Measurements from ENCODE around the gene SLC9A8.

The SLC9A8 gene

DNA sequence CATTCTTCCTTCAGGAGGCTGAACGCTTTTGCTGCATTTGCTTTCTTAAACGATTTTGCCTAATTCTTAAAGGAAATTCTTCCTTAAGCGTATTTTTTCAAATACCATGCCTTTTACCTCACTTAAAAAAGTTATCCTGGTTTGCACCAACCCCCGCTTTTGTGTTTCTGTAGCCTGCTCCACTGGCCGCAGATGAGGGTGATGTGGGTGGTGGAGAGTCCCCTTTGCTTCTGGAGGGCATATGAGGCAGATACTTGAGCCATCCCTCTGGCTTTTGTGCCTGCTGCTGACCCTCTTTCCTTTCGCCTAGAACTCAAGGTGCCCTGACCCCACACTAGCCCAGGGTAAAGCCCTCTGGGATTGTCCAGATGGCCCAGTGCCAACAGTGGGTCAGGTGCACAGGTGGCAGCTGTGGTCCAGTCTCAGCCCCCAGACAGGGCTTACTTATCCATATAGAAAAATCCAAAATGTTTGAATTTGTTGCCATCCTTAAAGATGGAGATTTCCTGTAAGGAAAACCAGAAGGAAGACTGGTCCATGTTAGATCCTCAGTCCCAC is 58.8 kb downstream of the SLC9A8 start:
- no peaks in the 10 kb centered on the region for H3K4me1 ChIP-seq (ENCODE audit: control insufficient read depth, insufficient read depth, low read length)
- no peak overlapping the region for H3K4me3 ChIP-seq (ENCODE audit: low read depth, low read length)
- TF ChIP-seq, protein P1, sequence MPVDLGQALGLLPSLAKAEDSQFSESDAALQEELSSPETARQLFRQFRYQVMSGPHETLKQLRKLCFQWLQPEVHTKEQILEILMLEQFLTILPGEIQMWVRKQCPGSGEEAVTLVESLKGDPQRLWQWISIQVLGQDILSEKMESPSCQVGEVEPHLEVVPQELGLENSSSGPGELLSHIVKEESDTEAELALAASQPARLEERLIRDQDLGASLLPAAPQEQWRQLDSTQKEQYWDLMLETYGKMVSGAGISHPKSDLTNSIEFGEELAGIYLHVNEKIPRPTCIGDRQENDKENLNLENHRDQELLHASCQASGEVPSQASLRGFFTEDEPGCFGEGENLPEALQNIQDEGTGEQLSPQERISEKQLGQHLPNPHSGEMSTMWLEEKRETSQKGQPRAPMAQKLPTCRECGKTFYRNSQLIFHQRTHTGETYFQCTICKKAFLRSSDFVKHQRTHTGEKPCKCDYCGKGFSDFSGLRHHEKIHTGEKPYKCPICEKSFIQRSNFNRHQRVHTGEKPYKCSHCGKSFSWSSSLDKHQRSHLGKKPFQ (tag by site-specific recombination; IDR thresholded peaks at IDR 0.05): no peak
- TF ChIP-seq GLI4 (tag by site-specific recombination; IDR thresholded peaks at IDR 0.05): no peak
- no peak for TF ChIP-seq ZNF24 (tag by site-specific recombination; IDR thresholded peaks at IDR 0.05)
- no peak for TF ChIP-seq ZNF623 (tag by site-specific recombination; IDR thresholded peaks at IDR 0.05)
- TF ChIP-seq ZNF169 (tag by site-specific recombination; IDR thresholded peaks at IDR 0.05): no peak
- TF ChIP-seq MZF1 (tag by site-specific recombination; IDR thresholded peaks at IDR 0.05; ENCODE audit: borderline replicate concordance): no peak
- TF ChIP-seq ZNF239 (tag by site-specific recombination; IDR thresholded peaks at IDR 0.05): no peak
- no peak for TF ChIP-seq KLF7 (tag by site-specific recombination; IDR thresholded peaks at IDR 0.05; ENCODE audit: borderline replicate concordance)
- TF ChIP-seq OSR2 (tag by site-specific recombination; IDR thresholded peaks at IDR 0.05): no peak
- no peak for TF ChIP-seq IKZF3 (tag by site-specific recombination; IDR thresholded peaks at IDR 0.05)
- TF ChIP-seq, protein P2, sequence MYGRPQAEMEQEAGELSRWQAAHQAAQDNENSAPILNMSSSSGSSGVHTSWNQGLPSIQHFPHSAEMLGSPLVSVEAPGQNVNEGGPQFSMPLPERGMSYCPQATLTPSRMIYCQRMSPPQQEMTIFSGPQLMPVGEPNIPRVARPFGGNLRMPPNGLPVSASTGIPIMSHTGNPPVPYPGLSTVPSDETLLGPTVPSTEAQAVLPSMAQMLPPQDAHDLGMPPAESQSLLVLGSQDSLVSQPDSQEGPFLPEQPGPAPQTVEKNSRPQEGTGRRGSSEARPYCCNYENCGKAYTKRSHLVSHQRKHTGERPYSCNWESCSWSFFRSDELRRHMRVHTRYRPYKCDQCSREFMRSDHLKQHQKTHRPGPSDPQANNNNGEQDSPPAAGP (tag by site-specific recombination; IDR thresholded peaks at IDR 0.05): no peak
- TF ChIP-seq GLI2 (tag by site-specific recombination; IDR thresholded peaks at IDR 0.05; ENCODE audit: borderline replicate concordance, low read depth): no peak
- TF ChIP-seq ZNF510 (tag by site-specific recombination; IDR thresholded peaks at IDR 0.05; ENCODE audit: insufficient replicate concordance): no peak
- no peak for TF ChIP-seq KLF8 (tag by site-specific recombination; IDR thresholded peaks at IDR 0.05)
- no peak for TF ChIP-seq ZBTB21 (tag by site-specific recombination; IDR thresholded peaks at IDR 0.05)
- TF ChIP-seq ZNF423 (tag by site-specific recombination; IDR thresholded peaks at IDR 0.05): no peak
- TF ChIP-seq MYNN (tag by site-specific recombination; IDR thresholded peaks at IDR 0.05; ENCODE audit: borderline replicate concordance): no peak
- no peak for TF ChIP-seq BCL11B (tag by site-specific recombination; IDR thresholded peaks at IDR 0.05; ENCODE audit: low read depth)
- TF ChIP-seq ZNF777 (tag by site-specific recombination; IDR thresholded peaks at IDR 0.05; ENCODE audit: borderline replicate concordance): no peak
- TF ChIP-seq WT1 (tag by site-specific recombination; IDR thresholded peaks at IDR 0.05): no peak
- peaks cover 0 to 20% of the 10 kb centered on the region in 2 experiments; a peak in 2 of 3 replicates for H3K36me3 ChIP-seq (ENCODE audit: control insufficient read depth in 2 of 2, insufficient read depth in 1 of 2, low read length in 2 of 2)
- H3K27ac ChIP-seq (ENCODE audit: extremely low read depth, low read depth, low read length): no peak overlapping the region
- POLR2A ChIA-PET: no interaction called here
- H3K9me3 ChIP-seq (ENCODE audit: control insufficient read depth, insufficient read depth, low read depth, low read length): no peaks in the 10 kb centered on the region
- CTCF ChIA-PET: interaction anchor here (0.9 kb wide), 1 partner anchor 16 kb away, joined by 3 read pairs; no protein-coding TSS in a partner anchor

DNA sequence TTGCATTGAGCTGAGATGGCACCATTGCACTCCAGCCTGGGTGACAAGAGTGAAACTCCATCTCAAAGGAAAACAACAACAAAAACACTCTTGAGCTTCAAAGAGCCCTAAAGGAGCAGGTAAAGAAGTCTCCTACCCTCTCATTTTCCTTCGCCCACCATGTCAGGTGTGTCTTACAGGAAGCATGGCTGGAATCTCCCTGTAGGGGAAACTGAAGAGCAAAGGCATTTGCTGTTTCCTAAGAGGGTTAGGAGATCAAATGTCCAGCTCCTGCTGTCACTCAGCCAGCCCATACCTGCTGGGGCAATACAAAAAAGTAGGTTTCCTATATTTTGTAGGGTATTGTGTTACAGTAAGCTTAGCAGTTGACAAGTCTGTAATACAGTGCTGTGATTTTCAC is 59.4 kb downstream of the SLC9A8 start:
- ChIA-PET POLR2A (interaction anchor here (0.7 kb wide), 2 partner anchors 116 to 226 kb away, joined by 3 read pairs; no protein-coding TSS in a partner anchor), CTCF (interaction anchor here (0.6 to 1.4 kb wide), 3 partner anchors 8 to 26 kb away, joined by 3 to 5 read pairs (median 4); no protein-coding TSS in a partner anchor)
- Histone ChIP-seq H3K36me3 (ENCODE audit: control insufficient read depth in 2 of 2, insufficient read depth in 1 of 2, low read length in 2 of 2) (peaks cover 0 to 20% of the 10 kb centered on the region in 2 experiments; a peak in 2 of 3 replicates), H3K27ac (ENCODE audit: extremely low read depth, low read depth, low read length) (no peak overlapping the region), H3K4me3 (ENCODE audit: low read depth, low read length) (no peak overlapping the region), H3K4me1 (ENCODE audit: control insufficient read depth, insufficient read depth, low read length) (no peaks in the 10 kb centered on the region), H3K9me3 (ENCODE audit: control insufficient read depth, insufficient read depth, low read depth, low read length) (no peaks in the 10 kb centered on the region)
- TF ChIP-seq ZSCAN30 (tag by site-specific recombination; IDR thresholded peaks at IDR 0.05) (no peak), ZNF354C (tag by site-specific recombination; IDR thresholded peaks at IDR 0.05; ENCODE audit: borderline replicate concordance, low read depth) (no peak), ZNF777 (tag by site-specific recombination; IDR thresholded peaks at IDR 0.05; ENCODE audit: borderline replicate concordance) (no peak), ZNF629 (tag by site-specific recombination; IDR thresholded peaks at IDR 0.05) (no peak), ZNF521 (tag by site-specific recombination; IDR thresholded peaks at IDR 0.05) (no peak), ZNF623 (tag by site-specific recombination; IDR thresholded peaks at IDR 0.05) (no peak), GLI2 (tag by site-specific recombination; IDR thresholded peaks at IDR 0.05; ENCODE audit: borderline replicate concordance, low read depth) (no peak), ZNF571 (tag by site-specific recombination; IDR thresholded peaks at IDR 0.05) (no peak), ZBTB48 (tag by site-specific recombination; IDR thresholded peaks at IDR 0.05) (no peak), ZNF324 (tag by site-specific recombination; IDR thresholded peaks at IDR 0.05) (no peak), RBAK (tag by site-specific recombination; IDR thresholded peaks at IDR 0.05) (no peak)
- TF ChIP-seq, protein P3, sequence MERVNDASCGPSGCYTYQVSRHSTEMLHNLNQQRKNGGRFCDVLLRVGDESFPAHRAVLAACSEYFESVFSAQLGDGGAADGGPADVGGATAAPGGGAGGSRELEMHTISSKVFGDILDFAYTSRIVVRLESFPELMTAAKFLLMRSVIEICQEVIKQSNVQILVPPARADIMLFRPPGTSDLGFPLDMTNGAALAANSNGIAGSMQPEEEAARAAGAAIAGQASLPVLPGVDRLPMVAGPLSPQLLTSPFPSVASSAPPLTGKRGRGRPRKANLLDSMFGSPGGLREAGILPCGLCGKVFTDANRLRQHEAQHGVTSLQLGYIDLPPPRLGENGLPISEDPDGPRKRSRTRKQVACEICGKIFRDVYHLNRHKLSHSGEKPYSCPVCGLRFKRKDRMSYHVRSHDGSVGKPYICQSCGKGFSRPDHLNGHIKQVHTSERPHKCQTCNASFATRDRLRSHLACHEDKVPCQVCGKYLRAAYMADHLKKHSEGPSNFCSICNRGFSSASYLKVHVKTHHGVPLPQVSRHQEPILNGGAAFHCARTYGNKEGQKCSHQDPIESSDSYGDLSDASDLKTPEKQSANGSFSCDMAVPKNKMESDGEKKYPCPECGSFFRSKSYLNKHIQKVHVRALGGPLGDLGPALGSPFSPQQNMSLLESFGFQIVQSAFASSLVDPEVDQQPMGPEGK (tag by site-specific recombination; IDR thresholded peaks at IDR 0.05): no peak

Data from HEK293 (cell line).